B cell (primary cell): ENCODE measurements around the gene ATRNL1. TPM values are rescaled to one million over a fixed set of nuclear protein-coding genes. Genes with fewer than 3 reads are reported as not detected.

ENCODE experiments used
- ATAC-seq: fragments of 200-7000 bp; cut with Tn5 transposase; one replicate; pipeline ENCODE4 v1.10.0; 2021; ENCODE audit warnings: low read depth, mild to moderate bottlenecking, moderate number of reproducible peaks, moderate library complexity
- CTCF ChIA-PET: fragments of 350-600 bp; sonication (Branson Sonifier 250); formaldehyde crosslinking; loops from one replicate; lab custom pipeline; 2021; ENCODE audit warnings: antibody characterized with exemption, inconsistent platforms; lab: Charles Lee
- POLR2A ChIA-PET: fragments of 350-600 bp; sonication (Branson Sonifier 250); formaldehyde crosslinking; loops from one replicate; lab custom pipeline; 2021; ENCODE audit warnings: antibody characterized with exemption; lab: Charles Lee
- DNase-seq: peaks from one replicate; pipeline ENCODE4 v3.0.0; 2013
- H2AFZ ChIP-seq: 2 replicates; pipeline ENCODE4 v1.6.1; 2012; ENCODE audit warnings: mild to moderate bottlenecking, low read depth, low read length; ENCODE audit not compliant: insufficient read depth, poor library complexity, severe bottlenecking
- H3K27ac ChIP-seq, 2 donors: 1 replicate in 1 of 2; 2 replicates in 1 of 2; pipeline ENCODE4 v1.5.1; 2012 to 2013; ENCODE audit warnings: low read length in 2 of 2, mild to moderate bottlenecking in 2 of 2, moderate library complexity in 1 of 2
- H3K27me3 ChIP-seq, 4 experiments: fragments of 200-600 bp in 1 of 4; sonication (generic) in 1 of 4; replicated peaks in 1 of 4; 1 replicate in 2 of 4; 2 replicates in 2 of 4; pipeline versions ENCODE4 v1.6.1 to v1.7.0; 2013 to 2016; ENCODE audit warnings: low read length in 3 of 4, mild to moderate bottlenecking in 2 of 4, mixed read lengths in 1 of 4, moderate library complexity in 1 of 4; ENCODE audit not compliant: insufficient read depth in 4 of 4, control insufficient read depth in 3 of 4; ENCODE audit errors: control extremely low read depth in 1 of 4
- H3K36me3 ChIP-seq, 2 experiments: replicated peaks in 1 of 2; 1 replicate in 1 of 2; 2 replicates in 1 of 2; pipeline versions ENCODE4 v1.6.1 to v1.7.1; 2013; ENCODE audit warnings: low read length in 1 of 2; ENCODE audit not compliant: insufficient read depth in 2 of 2, control insufficient read depth in 1 of 2; ENCODE audit errors: control extremely low read depth in 1 of 2, extremely low read depth in 1 of 2
- H3K4me1 ChIP-seq, 2 donors: fragments of 200-600 bp in 1 of 2; sonication (generic) in 1 of 2; 1 replicate in 1 of 2; 2 replicates in 1 of 2; pipeline versions ENCODE4 v1.5.1 to v1.6.1; 2013 to 2017; ENCODE audit warnings: low read length in 2 of 2; ENCODE audit not compliant: control insufficient read depth in 2 of 2, insufficient read depth in 2 of 2
- H3K4me2 ChIP-seq: replicated peaks from 2 replicates; pipeline ENCODE3; 2012; ENCODE audit warnings: mild to moderate bottlenecking, low read depth, low read length; ENCODE audit not compliant: poor library complexity, severe bottlenecking
- H3K4me3 ChIP-seq, 5 experiments: fragments of 200-600 bp in 1 of 5; sonication (generic) in 1 of 5; 1 replicate in 3 of 5; 2 replicates in 2 of 5; pipeline versions ENCODE4 v1.5.1 to v1.7.0; 2011 to 2016; ENCODE audit warnings: low read length in 4 of 5, mild to moderate bottlenecking in 4 of 5, low read depth in 2 of 5, control low read depth in 1 of 5, moderate library complexity in 1 of 5; ENCODE audit not compliant: insufficient read depth in 1 of 5; ENCODE audit errors: control extremely low read depth in 1 of 5, extremely low read depth in 1 of 5
- H3K79me2 ChIP-seq: fragments of 200-600 bp; sonication (generic); one replicate; pipeline ENCODE4 v1.6.0; 2016; ENCODE audit warnings: low read length; ENCODE audit not compliant: control insufficient read depth, insufficient read depth
- H3K9ac ChIP-seq: fragments of 200-600 bp; sonication (generic); 2 replicates; pipeline ENCODE4 v1.6.1; 2017; ENCODE audit warnings: mild to moderate bottlenecking, low read length, moderate library complexity
- H3K9me3 ChIP-seq, 3 donors: one replicate each; pipeline versions ENCODE4 v1.6.1 to v1.7.1; 2013; ENCODE audit warnings: low read length in 2 of 3; ENCODE audit not compliant: control insufficient read depth in 2 of 3, insufficient read depth in 1 of 3; ENCODE audit errors: control extremely low read depth in 1 of 3
- H4K20me1 ChIP-seq: 2 replicates; pipeline ENCODE4 v1.6.0; 2012; ENCODE audit warnings: mild to moderate bottlenecking, low read length; ENCODE audit not compliant: insufficient read depth, control insufficient read depth, poor library complexity, severe bottlenecking
- H3K27ac Mint-ChIP-seq: one replicate; pipeline ENCODE4 v1.8.0; 2021; ENCODE audit warnings: mixed read lengths
- H3K27me3 Mint-ChIP-seq: one replicate; pipeline ENCODE4 v1.8.0; 2021; ENCODE audit warnings: mixed read lengths
- H3K4me1 Mint-ChIP-seq: one replicate; pipeline ENCODE4 v1.8.0; 2021; ENCODE audit warnings: mixed read lengths
- H3K4me3 Mint-ChIP-seq: one replicate; pipeline ENCODE4 v1.8.0; 2021; ENCODE audit warnings: mixed read lengths
- H3K9me3 Mint-ChIP-seq: one replicate; pipeline ENCODE4 v1.8.0; 2022; ENCODE audit warnings: mixed read lengths; ENCODE audit not compliant: insufficient read depth
- EZH2 ChIP-seq: IDR thresholded peaks from 2 replicates; pipeline ENCODE4 v1.6.1; 2012; ENCODE audit warnings: borderline replicate concordance, low read depth, mild to moderate bottlenecking, moderate library complexity, low read length; ENCODE audit not compliant: insufficient read depth, poor library complexity, severe bottlenecking
- WGBS: methylation state at CpG from one replicate; pipeline ENCODE4 v1.1.5; 2013; ENCODE audit warnings: missing lambda C conversion rate; ENCODE audit not compliant: insufficient coverage; 5-methylcytosine and 5-hydroxymethylcytosine counted together
- intact Hi-C: fragments of 100-400 bp; cut with micrococcal nuclease; formaldehyde crosslinking; loops from one replicate; pipeline ENCODE4 v1.10.0; 2022
- polyA plus RNA-seq: library from polyadenylated mRNA; depleted of rRNA; stranded (reverse); fragments of >200 nt; gene quantifications from 2 replicates; pipeline ENCODE4 v1.2.3, GENCODE V29; 2012
- total RNA-seq, 2 donors: library from RNA; stranded (reverse); fragments of 120-200 nt in 1 of 2; gene quantifications; 1 replicate in 1 of 2; 2 replicates in 1 of 2; pipeline versions ENCODE4 v1.2.3 to v1.2.4, GENCODE V29; 2013 to 2022
- TF ChIP-seq, protein P1 (sequence below): fragments of 200-600 bp; IDR thresholded peaks from one replicate; pipeline ENCODE4 v1.8.0; 2022; ENCODE audit warnings: antibody characterized with exemption, mild to moderate bottlenecking

Gene ATRNL1
- total and polyA plus RNA-seq, 2 donors (not counting 1 experiment from before 2014, with no cell fraction given), result 0.24 to 2.2 TPM

DNA sequence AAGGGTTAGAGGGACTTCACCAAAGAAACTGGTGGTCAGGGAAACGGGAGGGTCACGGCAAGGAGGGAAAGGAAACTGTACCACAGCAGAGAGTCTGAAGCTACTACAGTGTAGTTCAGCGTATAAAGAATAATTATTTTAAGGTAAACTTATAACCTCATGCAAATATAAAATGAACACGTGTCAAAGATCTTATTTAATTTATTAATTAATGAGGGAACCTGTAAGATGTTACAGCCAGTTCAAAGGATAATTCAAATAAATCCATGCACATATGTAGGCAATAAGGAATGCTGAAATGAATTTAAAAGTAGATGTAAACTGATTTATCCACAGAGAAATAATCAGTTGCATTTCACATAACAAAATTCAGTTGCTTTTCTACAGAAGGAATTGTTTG is 49.4 kb upstream of the ATRNL1 start:
- Histone ChIP-seq H2AFZ (no peak overlapping the region), H3K36me3 (no peaks in the 10 kb centered on the region), H3K4me2 (no peak overlapping the region), H3K79me2 (no peaks in the 10 kb centered on the region), H3K27ac (no peak overlapping the region), H4K20me1 (no peaks in the 10 kb centered on the region), H3K4me3 (no peak overlapping the region), H3K27me3 (no peaks in the 10 kb centered on the region), H3K9me3 (no peaks in the 10 kb centered on the region), H3K9ac (no peak overlapping the region), H3K4me1 (no peaks in the 10 kb centered on the region)
- Mint-ChIP-seq H3K27me3 (peaks cover 8% of the 10 kb centered on the region), H3K4me1 (no peaks in the 10 kb centered on the region), H3K27ac (no peak overlapping the region), H3K9me3 (no peaks in the 10 kb centered on the region), H3K4me3 (no peak overlapping the region)
- intact Hi-C loops, result no loop called here
- no peak for TF ChIP-seq EZH2
- TF ChIP-seq, protein P1, sequence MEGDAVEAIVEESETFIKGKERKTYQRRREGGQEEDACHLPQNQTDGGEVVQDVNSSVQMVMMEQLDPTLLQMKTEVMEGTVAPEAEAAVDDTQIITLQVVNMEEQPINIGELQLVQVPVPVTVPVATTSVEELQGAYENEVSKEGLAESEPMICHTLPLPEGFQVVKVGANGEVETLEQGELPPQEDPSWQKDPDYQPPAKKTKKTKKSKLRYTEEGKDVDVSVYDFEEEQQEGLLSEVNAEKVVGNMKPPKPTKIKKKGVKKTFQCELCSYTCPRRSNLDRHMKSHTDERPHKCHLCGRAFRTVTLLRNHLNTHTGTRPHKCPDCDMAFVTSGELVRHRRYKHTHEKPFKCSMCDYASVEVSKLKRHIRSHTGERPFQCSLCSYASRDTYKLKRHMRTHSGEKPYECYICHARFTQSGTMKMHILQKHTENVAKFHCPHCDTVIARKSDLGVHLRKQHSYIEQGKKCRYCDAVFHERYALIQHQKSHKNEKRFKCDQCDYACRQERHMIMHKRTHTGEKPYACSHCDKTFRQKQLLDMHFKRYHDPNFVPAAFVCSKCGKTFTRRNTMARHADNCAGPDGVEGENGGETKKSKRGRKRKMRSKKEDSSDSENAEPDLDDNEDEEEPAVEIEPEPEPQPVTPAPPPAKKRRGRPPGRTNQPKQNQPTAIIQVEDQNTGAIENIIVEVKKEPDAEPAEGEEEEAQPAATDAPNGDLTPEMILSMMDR, result no peak
- ATAC-seq, result no peak
- DNase-seq, result no peak
- CTCF ChIA-PET, result no interaction called here
- 83% methylated on average over 2 of the region's 4 CpGs for WGBS
- POLR2A ChIA-PET, result no interaction called here

DNA sequence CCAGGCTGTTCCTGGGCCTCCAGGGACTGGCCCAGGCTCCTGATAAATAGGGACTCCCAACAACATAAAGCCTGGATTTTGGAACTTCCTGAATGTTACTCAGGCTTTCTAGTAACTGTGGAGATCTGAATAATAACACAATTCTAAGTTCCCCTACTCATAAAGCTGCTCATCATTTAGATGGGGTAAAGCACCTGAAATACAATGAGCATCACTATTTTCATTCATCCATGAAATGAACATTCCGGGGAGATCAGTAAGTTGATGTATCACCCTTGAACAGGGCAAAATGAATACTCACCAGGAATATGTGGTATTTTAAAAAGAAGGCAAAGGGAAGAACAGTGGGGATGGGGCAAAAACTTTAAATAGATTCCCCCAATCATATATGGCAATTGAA is 48.3 kb upstream of the ATRNL1 start:
- CTCF ChIA-PET, result no interaction called here
- H3K4me2 ChIP-seq, result no peak overlapping the region
- POLR2A ChIA-PET, result no interaction called here

More for the DNA sequence above, 48.3 kb upstream of the ATRNL1 start:
- WGBS, result no CpG with 5 or more reads among the region's 1 CpG
- H3K4me3 ChIP-seq, result no peak overlapping the region
- intact Hi-C loops, result no loop called here
- no peaks in the 10 kb centered on the region for H3K79me2 ChIP-seq
- ATAC-seq (no peak), DNase-seq (no peak)
- Mint-ChIP-seq H3K9me3 (no peaks in the 10 kb centered on the region), H3K27me3 (peaks cover 8% of the 10 kb centered on the region), H3K27ac (no peak overlapping the region), H3K4me3 (no peak overlapping the region), H3K4me1 (no peaks in the 10 kb centered on the region)
- no peak overlapping the region for H3K9ac ChIP-seq
- H3K27me3 ChIP-seq, result no peaks in the 10 kb centered on the region
- no peak for TF ChIP-seq EZH2
- TF ChIP-seq, protein P1, result no peak
- H3K27ac ChIP-seq, result no peak overlapping the region
- no peaks in the 10 kb centered on the region for H3K9me3 ChIP-seq
- no peaks in the 10 kb centered on the region for H4K20me1 ChIP-seq
- no peaks in the 10 kb centered on the region for H3K36me3 ChIP-seq
- no peaks in the 10 kb centered on the region for H3K4me1 ChIP-seq
- no peak overlapping the region for H2AFZ ChIP-seq
